Measurements from ENCODE around the gene PHACTR3.

- TF ChIP-seq CTCF (IDR thresholded peaks at IDR 0.05; ENCODE audit: insufficient read depth, low read depth, low read length) = no peak
- TF ChIP-seq EZH2 (IDR thresholded peaks at IDR 0.05; ENCODE audit: insufficient read depth, low read length) = no peak
Observed at GRCh38 chr20:59625214-59625922, 21.0 kb downstream of the PHACTR3 start.

Data from astrocyte (in vitro differentiated cells and primary cell).